ENCODE measurements around the gene SEMA3E. TPM values are rescaled to one million over a fixed set of nuclear protein-coding genes. Genes with fewer than 3 reads are reported as not detected.

Gene SEMA3E
- total and polyA plus RNA-seq, 9 of the 15 experiments (the other 6 are each of a cell fraction or from before 2014, with no cell fraction given): 0.01 to 1.4 (median 0.14) TPM; not detected in 2

- TF ChIP-seq ARID3B (CRISPR knock-in tag; IDR thresholded peaks at IDR 0.05; ENCODE audit: borderline replicate concordance) (no peak), SNAPC5 (CRISPR knock-in tag; IDR thresholded peaks at IDR 0.05) (no peak), NCOA4 (IDR thresholded peaks at IDR 0.05; ENCODE audit: partially characterized antibody) (no peak), GABPB2 (CRISPR knock-in tag; conservative IDR thresholded peaks at IDR 0.05) (no peak), DNMT1 (IDR thresholded peaks at IDR 0.05) (no peak), TEAD2 (tag; IDR thresholded peaks at IDR 0.05) (no peak), ZNF592 (IDR thresholded peaks at IDR 0.05) (no peak), CBX3 (IDR thresholded peaks at IDR 0.05; ENCODE audit: borderline replicate concordance in 1 of 2, low read length in 2 of 2) (no peak), ZNF507 (tag; conservative IDR thresholded peaks at IDR 0.05) (no peak)
These were observed 162.4 kb downstream of the SEMA3E start (continued) for GRCh38 chr7:83486536-83486935.
